ENCODE results near the gene ERCC6L2. TPM values are rescaled to one million over a fixed set of nuclear protein-coding genes. Genes with fewer than 3 reads are reported as not detected.

ERCC6L2 gene
- total RNA-seq, 1 experiment from 2014 or later: 39.7 TPM

GRCh38 chr9:95993337-95993736 lies 117.8 kb downstream of the ERCC6L2 start:
- Histone ChIP-seq H3K27me3 (ENCODE audit: control insufficient read depth, insufficient read depth, low read length) (no peaks in the 10 kb centered on the region), H3K4me3 (ENCODE audit: low read depth in 2 of 2, low read length in 2 of 2) (no peak overlapping the region), H3K36me3 (ENCODE audit: control insufficient read depth, insufficient read depth, low read length) (no peaks in the 10 kb centered on the region), H3K27ac (ENCODE audit: low read length) (no peak overlapping the region), H3K9me3 (ENCODE audit: control insufficient read depth, insufficient read depth, low read depth, low read length) (no peaks in the 10 kb centered on the region), H3K4me1 (ENCODE audit: control insufficient read depth, insufficient read depth, low read length) (no peaks in the 10 kb centered on the region)
- ChIA-PET CTCF (no interaction called here), POLR2A (no interaction called here)
- intact Hi-C loops (cut with micrococcal nuclease; ENCODE audit: unreplicated experiment): no loop called here
- DNase-seq (ENCODE audit: low read depth, low spot score): no peak
- no TSS peak for BruUV-seq (replicated peaks)
- TF ChIP-seq SIN3A (IDR thresholded peaks at IDR 0.05; ENCODE audit: borderline replicate concordance, insufficient read depth, low read depth, low read length): no peak
- in situ Hi-C loops (cut with HindIII; ENCODE audit: low pct_unique_long_range_greater_than_20kb, low sequenced_read_pairs): no loop called here
- ATAC-seq: no peak

GRCh38 chr9:95999390-95999789 lies 123.9 kb downstream of the ERCC6L2 start:
- Histone ChIP-seq H3K27me3 (ENCODE audit: control insufficient read depth, insufficient read depth, low read length) (no peaks in the 10 kb centered on the region), H3K9me3 (ENCODE audit: control insufficient read depth, insufficient read depth, low read depth, low read length) (no peaks in the 10 kb centered on the region), H3K4me1 (ENCODE audit: control insufficient read depth, insufficient read depth, low read length) (no peaks in the 10 kb centered on the region), H3K4me3 (ENCODE audit: low read depth in 2 of 2, low read length in 2 of 2) (no peak overlapping the region), H3K36me3 (ENCODE audit: control insufficient read depth, insufficient read depth, low read length) (no peaks in the 10 kb centered on the region), H3K27ac (ENCODE audit: low read length) (no peak overlapping the region)
- POLR2A ChIA-PET: no interaction called here
- no peak for DNase-seq (ENCODE audit: low read depth, low spot score)
- TF ChIP-seq SIN3A (IDR thresholded peaks at IDR 0.05; ENCODE audit: borderline replicate concordance, insufficient read depth, low read depth, low read length): no peak
- CTCF ChIA-PET: no interaction called here
- no peak for ATAC-seq
- intact Hi-C loops (cut with micrococcal nuclease; ENCODE audit: unreplicated experiment) (no loop called here), in situ Hi-C loops (cut with HindIII; ENCODE audit: low pct_unique_long_range_greater_than_20kb, low sequenced_read_pairs) (no loop called here)
- BruUV-seq (replicated peaks): no TSS peak

- no peak for DNase-seq (ENCODE audit: low read depth, low spot score)
- in situ Hi-C loops (cut with HindIII; ENCODE audit: low pct_unique_long_range_greater_than_20kb, low sequenced_read_pairs): no loop called here
- Histone ChIP-seq H3K4me3 (ENCODE audit: low read depth in 2 of 2, low read length in 2 of 2) (no peak overlapping the region), H3K9me3 (ENCODE audit: control insufficient read depth, insufficient read depth, low read depth, low read length) (no peaks in the 10 kb centered on the region), H3K4me1 (ENCODE audit: control insufficient read depth, insufficient read depth, low read length) (no peaks in the 10 kb centered on the region), H3K27ac (ENCODE audit: low read length) (no peak overlapping the region), H3K36me3 (ENCODE audit: control insufficient read depth, insufficient read depth, low read length) (no peaks in the 10 kb centered on the region), H3K27me3 (ENCODE audit: control insufficient read depth, insufficient read depth, low read length) (no peaks in the 10 kb centered on the region)
- ChIA-PET CTCF (no interaction called here), POLR2A (no interaction called here)
- BruUV-seq (replicated peaks): no TSS peak
- intact Hi-C loops (cut with micrococcal nuclease; ENCODE audit: unreplicated experiment): no loop called here
- TF ChIP-seq POLR2AphosphoS5 (IDR thresholded peaks at IDR 0.05; ENCODE audit: low read depth, low read length) (no peak), CTCF (IDR thresholded peaks at IDR 0.05) (no peak), SIN3A (IDR thresholded peaks at IDR 0.05; ENCODE audit: borderline replicate concordance, insufficient read depth, low read depth, low read length) (no peak), TCF7L2 (IDR thresholded peaks at IDR 0.05; ENCODE audit: low read depth, low read length) (no peak), REST (IDR thresholded peaks at IDR 0.05; ENCODE audit: insufficient read depth in 1 of 2, low read depth in 2 of 2, low read length in 1 of 2) (no peak)
- ATAC-seq: no peak
Observed at GRCh38 chr9:96004379-96004778, 128.9 kb downstream of the ERCC6L2 start.
